Measurements from ENCODE around the gene MAN2C1.

- no peak for TF ChIP-seq CTCF (IDR thresholded peaks at IDR 0.05)
- no peak for TF ChIP-seq POLR2A (IDR thresholded peaks at IDR 0.05)
Measured at GRCh38 chr15:75361989-75362641, 6.3 kb downstream of the MAN2C1 start.

All from body of pancreas (tissue), 4 donors.